GM18508 (cell line): Measurements from ENCODE around the gene CALHM1.
"Not testable (repeated sequence)": the region's sequence is repeated elsewhere in the genome, so short reads cannot be mapped to it uniquely, and the experiment has no call there.

ENCODE experiments used
- ATAC-seq: cut with Tn5 transposase; IDR thresholded peaks from one replicate; pipeline ENCODE4 v1.9.1; 2021; ENCODE audit warnings: moderate number of reproducible peaks; ENCODE audit not compliant: insufficient read depth, unreplicated experiment

CALHM1 gene

GRCh38 chr10:103490986-103491314, 32.2 kb upstream of the CALHM1 start:
- no peak for ATAC-seq

GRCh38 chr10:103487410-103487708, 28.7 kb upstream of the CALHM1 start:
- ATAC-seq = no peak

- ATAC-seq = not testable (repeated sequence)
Observed at GRCh38 chr10:103486635-103487409, 28.1 kb upstream of the CALHM1 start.

- ATAC-seq = no peak
Observed at GRCh38 chr10:103481974-103482531, 23.4 kb upstream of the CALHM1 start.

GRCh38 chr10:103480521-103480920, 21.8 kb upstream of the CALHM1 start:
- ATAC-seq = no peak

GRCh38 chr10:103479135-103479534, 20.4 kb upstream of the CALHM1 start, which contains the start of gene CALHM3:
Gene CALHM3 (minus strand): TSS chr10:103479240. CDS start chr10:103479032, 208 bp downstream.
- no peak for ATAC-seq

GRCh38 chr10:103478671-103479070, 20.0 kb upstream of the CALHM1 start:
- ATAC-seq = no peak

GRCh38 chr10:103476046-103476768, 17.5 kb upstream of the CALHM1 start:
- ATAC-seq = no peak

- no peak for ATAC-seq
Observed at GRCh38 chr10:103475437-103475836, 16.7 kb upstream of the CALHM1 start.

GRCh38 chr10:103474077-103474476, 15.4 kb upstream of the CALHM1 start:
- no peak for ATAC-seq

- ATAC-seq = no peak
Observed at GRCh38 chr10:103473261-103473671, 14.6 kb upstream of the CALHM1 start.

- no peak for ATAC-seq
Observed at GRCh38 chr10:103472005-103472404, 13.3 kb upstream of the CALHM1 start.

- peak; percentile 53 for ATAC-seq
Observed at GRCh38 chr10:103470761-103471653, 12.3 kb upstream of the CALHM1 start.

- no peak for ATAC-seq
Observed at GRCh38 chr10:103469201-103469600, 10.5 kb upstream of the CALHM1 start.

- ATAC-seq = no peak
Observed at GRCh38 chr10:103467406-103467805, 8.7 kb upstream of the CALHM1 start.

GRCh38 chr10:103466734-103467133, 8.0 kb upstream of the CALHM1 start:
- no peak for ATAC-seq

GRCh38 chr10:103465411-103466179, 6.9 kb upstream of the CALHM1 start:
- no peak for ATAC-seq

GRCh38 chr10:103463499-103463898, 4.8 kb upstream of the CALHM1 start:
- no peak for ATAC-seq

- no peak for ATAC-seq
Observed at GRCh38 chr10:103459615-103460014, 915 bp upstream of the CALHM1 start.
